Activated T-cell treated with anti-CD3 and anti-CD28 coated beads, Interleukin-2, amount 50 U/mL, for 1 hour (primary cell): Measurements from ENCODE around the gene SCFD2.
"Not testable (repeated sequence)": the region's sequence is repeated elsewhere in the genome, so short reads cannot be mapped to it uniquely, and the experiment has no call there.

ENCODE experiments used
- DNase-seq: peaks from one replicate; pipeline ENCODE4 v3.0.0-alpha.2; 2020

SCFD2 gene

GRCh38 chr4:52841682-52842456 lies 524.0 kb downstream of the SCFD2 start:
- no peak for DNase-seq

- no peak for DNase-seq
Measured at GRCh38 chr4:52840531-52841370, 525.1 kb downstream of the SCFD2 start.

- no peak for DNase-seq
Measured at GRCh38 chr4:52838729-52839586, 526.9 kb downstream of the SCFD2 start.

GRCh38 chr4:52837716-52838558 lies 527.9 kb downstream of the SCFD2 start:
- no peak for DNase-seq

- DNase-seq, result no peak
Measured at GRCh38 chr4:52836678-52837077, 529.2 kb downstream of the SCFD2 start.

- DNase-seq, result no peak
Measured at GRCh38 chr4:52836120-52836519, 529.7 kb downstream of the SCFD2 start.

- DNase-seq, result not testable (repeated sequence)
Measured at GRCh38 chr4:52834641-52835456, 531.0 kb downstream of the SCFD2 start.

- DNase-seq, result no peak
Measured at GRCh38 chr4:52833941-52834525, 531.8 kb downstream of the SCFD2 start.

GRCh38 chr4:52825460-52826090 lies 540.3 kb downstream of the SCFD2 start:
- no peak for DNase-seq

- no peak for DNase-seq
Measured at GRCh38 chr4:52824603-52825459, 541.0 kb downstream of the SCFD2 start.

GRCh38 chr4:52824270-52824602 lies 541.6 kb downstream of the SCFD2 start:
- DNase-seq, result no peak

- DNase-seq, result no peak
Measured at GRCh38 chr4:52823702-52824092, 542.2 kb downstream of the SCFD2 start.
